ENCODE results near the gene RNF130. TPM values are rescaled to one million over a fixed set of nuclear protein-coding genes. Genes with fewer than 3 reads are reported as not detected.

RNF130 gene
- polyA plus RNA-seq, 4 donors = 15.9 to 40.2 (median 28.4) TPM

DNA sequence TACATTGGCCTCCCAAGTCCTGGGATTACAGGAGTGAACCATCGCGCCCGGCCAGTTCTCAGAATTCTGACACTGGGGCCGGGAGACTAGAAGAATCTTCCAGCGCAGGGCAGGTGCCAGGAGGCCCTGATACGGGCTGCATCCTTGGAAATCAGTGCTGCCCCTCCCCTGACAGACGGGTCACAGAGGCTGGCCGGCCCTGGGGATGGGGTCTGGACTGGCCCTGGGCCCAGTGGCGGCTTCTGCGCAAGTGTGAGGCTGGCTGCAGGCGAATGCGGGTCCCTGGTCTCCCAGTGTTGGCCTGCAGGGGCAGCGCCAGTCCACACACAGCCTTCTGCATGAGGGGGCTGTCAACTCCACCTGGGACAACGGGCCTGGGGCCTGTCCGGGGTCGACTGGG, 163.0 kb downstream of the RNF130 start:
- peak overlapping the region in 1 of 3 donors; percentile 12 for H3K27ac ChIP-seq (ENCODE audit: low read depth in 1 of 3, low read length in 2 of 3)

DNA sequence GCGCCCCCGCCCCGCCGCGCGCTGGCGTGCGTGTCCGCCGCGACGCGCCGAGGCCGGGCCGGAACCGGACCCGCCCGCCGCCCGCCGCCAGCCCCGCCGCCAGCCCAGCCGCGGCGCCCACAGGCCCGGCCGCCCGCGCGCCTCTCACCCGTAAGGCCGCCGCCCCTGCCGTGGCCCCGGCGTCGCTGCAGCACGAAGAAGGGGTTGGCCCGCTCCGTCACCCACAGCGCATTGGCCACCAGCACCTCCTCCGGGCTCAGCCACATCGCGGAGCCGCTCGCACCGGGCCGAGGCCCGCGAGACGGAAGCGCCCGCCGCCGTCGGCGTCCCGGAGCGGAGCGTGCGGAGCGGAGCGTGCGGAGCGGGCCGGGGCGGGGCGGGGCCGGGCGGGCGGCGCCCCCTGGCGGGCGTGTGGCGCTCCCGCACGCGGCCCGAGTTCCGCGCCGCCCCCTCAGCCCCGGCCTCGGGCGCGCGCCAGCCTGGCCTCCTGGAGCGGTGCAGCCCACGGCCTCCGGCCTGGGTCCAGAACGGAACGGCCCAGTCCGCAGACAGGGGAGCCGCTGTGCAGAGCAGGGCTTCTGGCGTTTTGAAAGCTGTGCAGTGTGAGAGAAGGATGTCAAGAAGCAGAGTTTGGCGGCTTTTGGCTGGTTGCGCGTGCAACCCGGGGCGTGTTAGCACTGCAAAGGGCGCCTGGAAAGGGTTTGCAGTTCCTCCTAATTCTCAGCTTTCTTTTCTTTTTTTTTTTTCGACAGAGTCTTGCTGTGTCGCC, 163.8 kb downstream of the RNF130 start, which contains the start of gene TBC1D9B:
TBC1D9B (minus strand) TSS at position 342 of the 769 bp plus-strand sequence; CDS start at position 266, 76 bp downstream.
- DNase-seq (peak; percentile 70 to 87), FAIRE-seq (no peak)
- Histone ChIP-seq H3K36me3 (ENCODE audit: control insufficient read depth in 3 of 3, insufficient read depth in 2 of 3, low read depth in 1 of 3, low read length in 3 of 3) (peaks cover 0 to 27% (median 4%) of the 10 kb centered on the region in 3 donors), H3K4me1 (ENCODE audit: control insufficient read depth in 3 of 3, insufficient read depth in 2 of 3, low read depth in 1 of 3, low read length in 2 of 3) (peaks cover 0 to 8% (median 0%) of the 10 kb centered on the region in 3 donors), H3K9me3 (ENCODE audit: control insufficient read depth in 2 of 2, insufficient read depth in 1 of 2, low read depth in 1 of 2, low read length in 1 of 2) (no peaks in the 10 kb centered on the region), H3K4me3 (ENCODE audit: low read depth in 1 of 3, low read length in 3 of 3) (peak within 1 kb of the TSS; percentile 64 to 92 (median 88)), H3K27ac (ENCODE audit: low read depth in 1 of 3, low read length in 2 of 3) (peak within 1 kb of the TSS; percentile 40 to 89 (median 77)), H3K27me3 (ENCODE audit: control insufficient read depth in 3 of 3, insufficient read depth in 3 of 3, low read length in 3 of 3) (no peaks in the 10 kb centered on the region)
- 1 to 3% (median 3%) methylated on average over 24 to 105 of the region's 105 CpGs for WGBS, 3 donors

More for the DNA sequence above, 163.0 kb downstream of the RNF130 start:
- Histone ChIP-seq H3K4me3 (ENCODE audit: low read depth in 1 of 3, low read length in 3 of 3) (no peak overlapping the region), H3K27me3 (ENCODE audit: control insufficient read depth in 3 of 3, insufficient read depth in 3 of 3, low read length in 3 of 3) (no peaks in the 10 kb centered on the region), H3K9me3 (ENCODE audit: control insufficient read depth in 2 of 2, insufficient read depth in 1 of 2, low read depth in 1 of 2, low read length in 1 of 2) (no peaks in the 10 kb centered on the region), H3K36me3 (ENCODE audit: control insufficient read depth in 3 of 3, insufficient read depth in 2 of 3, low read depth in 1 of 3, low read length in 3 of 3) (peaks cover 0 to 19% (median 4%) of the 10 kb centered on the region in 3 donors), H3K4me1 (ENCODE audit: control insufficient read depth in 3 of 3, insufficient read depth in 2 of 3, low read depth in 1 of 3, low read length in 2 of 3) (peaks cover 0 to 8% (median 0%) of the 10 kb centered on the region in 3 donors)
- WGBS, 3 donors = 87 to 95% (median 92%) methylated on average over 16 of the region's 16 CpGs
- FAIRE-seq (no peak), DNase-seq (no peak)

DNA sequence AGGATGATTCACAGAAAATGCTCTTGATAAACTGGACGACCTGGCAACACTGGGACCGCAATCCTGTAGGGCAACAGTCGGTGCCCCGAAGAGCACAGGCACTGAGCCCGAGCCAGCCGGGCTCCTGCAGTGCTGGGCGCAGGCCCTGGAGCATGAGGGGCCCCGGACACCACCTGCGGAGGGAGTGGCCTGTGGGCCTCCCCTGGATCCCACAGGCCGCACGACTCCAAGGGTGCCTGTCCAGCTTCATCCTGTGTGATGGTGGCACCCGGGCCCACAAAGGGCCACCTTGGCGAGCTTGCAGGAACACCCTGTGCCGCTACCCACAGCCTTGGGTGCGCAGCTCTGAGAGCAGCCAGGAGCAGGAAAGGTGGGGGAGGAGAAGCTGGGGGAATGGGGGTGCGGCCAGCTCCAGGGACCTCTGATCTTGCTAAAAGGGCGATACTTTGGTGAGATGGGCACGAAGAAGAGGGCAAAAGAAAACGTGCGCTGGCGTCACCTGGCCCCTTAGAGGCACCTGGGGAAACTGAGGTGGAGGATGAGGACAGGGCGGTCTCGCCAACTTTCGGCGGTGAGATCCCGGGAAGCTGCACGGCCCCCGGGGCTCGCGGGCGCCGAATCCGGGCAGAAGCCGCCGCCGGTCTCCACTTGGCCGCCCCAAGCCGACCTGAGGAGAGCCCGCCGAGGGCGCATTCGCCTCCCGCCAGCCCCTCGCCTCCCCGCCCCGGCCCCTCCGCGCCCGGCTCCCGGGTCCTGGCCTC, 164.6 kb downstream of the RNF130 start:
- H3K9me3 ChIP-seq (ENCODE audit: control insufficient read depth in 2 of 2, insufficient read depth in 1 of 2, low read depth in 1 of 2, low read length in 1 of 2) = no peaks in the 10 kb centered on the region
- 5 to 13% (median 11%) methylated on average over 40 to 50 of the region's 50 CpGs for WGBS, 3 donors

DNA sequence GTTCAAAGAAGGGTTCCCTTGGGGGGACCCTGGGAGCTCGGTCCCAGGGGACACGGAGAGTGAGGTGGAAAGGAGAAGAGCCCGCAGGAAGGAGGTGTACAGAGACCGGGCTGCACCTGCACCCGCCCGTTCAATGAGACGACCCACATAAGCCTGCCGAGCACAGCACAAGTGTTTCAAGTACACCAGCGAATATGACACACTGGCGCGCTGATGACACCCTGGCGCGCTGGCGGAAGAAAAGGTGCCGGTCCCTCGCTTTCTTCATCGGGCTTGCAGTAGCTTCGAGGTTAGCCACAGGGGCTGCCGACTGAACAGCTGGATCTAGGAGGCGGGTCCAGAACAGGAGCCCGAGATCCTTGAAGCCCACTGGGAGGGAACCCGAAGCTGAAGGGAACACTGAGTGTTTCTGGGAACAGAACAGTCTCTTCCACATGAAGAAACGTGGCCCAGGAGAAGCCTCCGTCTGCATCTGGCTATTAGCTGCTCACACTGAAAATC, 165.2 kb downstream of the RNF130 start:
- Histone ChIP-seq H3K4me3 (ENCODE audit: low read depth in 1 of 3, low read length in 3 of 3) (peak overlapping the region in 2 of 3 donors; percentile 64 to 92), H3K36me3 (ENCODE audit: control insufficient read depth in 3 of 3, insufficient read depth in 2 of 3, low read depth in 1 of 3, low read length in 3 of 3) (peaks cover 0 to 38% (median 4%) of the 10 kb centered on the region in 3 donors), H3K9me3 (ENCODE audit: control insufficient read depth in 2 of 2, insufficient read depth in 1 of 2, low read depth in 1 of 2, low read length in 1 of 2) (no peaks in the 10 kb centered on the region), H3K4me1 (ENCODE audit: control insufficient read depth in 3 of 3, insufficient read depth in 2 of 3, low read depth in 1 of 3, low read length in 2 of 3) (peaks cover 0 to 8% (median 0%) of the 10 kb centered on the region in 3 donors), H3K27ac (ENCODE audit: low read depth in 1 of 3, low read length in 2 of 3) (no peak overlapping the region), H3K27me3 (ENCODE audit: control insufficient read depth in 3 of 3, insufficient read depth in 3 of 3, low read length in 3 of 3) (no peaks in the 10 kb centered on the region)
- no peak for FAIRE-seq
- WGBS, 3 donors = 82 to 85% (median 82%) methylated on average over 24 of the region's 24 CpGs
- DNase-seq = no peak

More for the DNA sequence above, 164.6 kb downstream of the RNF130 start:
- Histone ChIP-seq H3K36me3 (ENCODE audit: control insufficient read depth in 3 of 3, insufficient read depth in 2 of 3, low read depth in 1 of 3, low read length in 3 of 3) (peaks cover 0 to 35% (median 4%) of the 10 kb centered on the region in 3 donors), H3K4me3 (ENCODE audit: low read depth in 1 of 3, low read length in 3 of 3) (peak overlapping the region; percentile 64 to 92 (median 88)), H3K27ac (ENCODE audit: low read depth in 1 of 3, low read length in 2 of 3) (peak overlapping the region in 2 of 3 donors; percentile 40 to 49), H3K4me1 (ENCODE audit: control insufficient read depth in 3 of 3, insufficient read depth in 2 of 3, low read depth in 1 of 3, low read length in 2 of 3) (peaks cover 0 to 8% (median 0%) of the 10 kb centered on the region in 3 donors), H3K27me3 (ENCODE audit: control insufficient read depth in 3 of 3, insufficient read depth in 3 of 3, low read length in 3 of 3) (no peaks in the 10 kb centered on the region)
- DNase-seq = peak; percentile 57 to 75
- FAIRE-seq = no peak

DNA sequence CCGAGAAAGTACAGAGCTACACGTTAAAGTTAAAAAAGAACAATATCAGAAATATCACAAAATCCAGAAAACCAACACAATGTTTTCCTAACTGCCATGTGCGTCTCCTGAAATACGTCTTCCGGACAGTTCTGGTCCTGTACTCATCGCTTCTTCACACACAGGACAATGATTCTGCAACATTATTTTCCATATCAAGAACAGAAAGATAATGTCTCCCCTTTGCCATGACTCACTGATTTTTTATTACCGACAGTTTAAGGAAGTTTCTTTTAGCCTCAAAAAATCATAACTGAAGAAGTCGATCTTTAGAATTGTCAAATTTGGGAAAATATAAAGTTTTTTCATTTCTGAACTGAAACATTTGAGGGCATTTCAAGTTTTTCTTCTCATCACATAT, 166.4 kb downstream of the RNF130 start:
- no peak for FAIRE-seq
- WGBS, 3 donors = 83 to 91% (median 86%) methylated on average over 8 of the region's 8 CpGs

More for the DNA sequence above, 166.4 kb downstream of the RNF130 start:
- no peaks in the 10 kb centered on the region for H3K9me3 ChIP-seq (ENCODE audit: control insufficient read depth in 2 of 2, insufficient read depth in 1 of 2, low read depth in 1 of 2, low read length in 1 of 2)
- no peak for DNase-seq
- H3K4me1 ChIP-seq (ENCODE audit: control insufficient read depth in 3 of 3, insufficient read depth in 2 of 3, low read depth in 1 of 3, low read length in 2 of 3) = peaks cover 0 to 8% (median 0%) of the 10 kb centered on the region in 3 donors
- no peak overlapping the region for H3K4me3 ChIP-seq (ENCODE audit: low read depth in 1 of 3, low read length in 3 of 3)
- H3K27ac ChIP-seq (ENCODE audit: low read depth in 1 of 3, low read length in 2 of 3) = no peak overlapping the region
- peaks cover 0 to 47% (median 4%) of the 10 kb centered on the region in 3 donors for H3K36me3 ChIP-seq (ENCODE audit: control insufficient read depth in 3 of 3, insufficient read depth in 2 of 3, low read depth in 1 of 3, low read length in 3 of 3)
- no peaks in the 10 kb centered on the region for H3K27me3 ChIP-seq (ENCODE audit: control insufficient read depth in 3 of 3, insufficient read depth in 3 of 3, low read length in 3 of 3)

Other genes starting within 250 kb of the RNF130 start
- 10 to 100 TPM; 11.3 to 39.3 (median 20.7) TPM for gene MRNIP, start 212.9 kb downstream of the RNF130 start, polyA plus RNA-seq
- gene TBC1D9B, start 163.9 kb downstream of the RNF130 start, polyA plus RNA-seq = 10 to 100 TPM; 32.4 to 80.6 (median 54.7) TPM
- under 1 TPM in 3 of 4 donors, not detected in 1; 0.37 to 0.54 (median 0.40) TPM for gene RASGEF1C, start 137.5 kb upstream of the RNF130 start, polyA plus RNA-seq
- 10 to 100 TPM; 13.2 to 29.1 (median 16.1) TPM for gene MAPK9, start 220.3 kb upstream of the RNF130 start, polyA plus RNA-seq